K562 (cell line): Measurements from ENCODE around the gene MEGF11. TPM values are rescaled to one million over a fixed set of nuclear protein-coding genes. Genes with fewer than 3 reads are reported as not detected.

Experiments used
- ARNT ChIP-seq, 2 experiments: fragments of 450-650 bp; IDR thresholded peaks; 2 replicates each; pipeline ENCODE4 v1.6.1; 2016; ENCODE audit warnings: mild to moderate bottlenecking in 1 of 2
- BHLHE40 ChIP-seq: IDR thresholded peaks from 2 replicates; pipeline ENCODE4 v1.6.1; 2011; ENCODE audit warnings: low read length, improper control_type of control experiment
- HMG20A ChIP-seq: fragments of 450-650 bp; formaldehyde crosslinking; conservative IDR thresholded peaks from 2 replicates; pipeline ENCODE4 v1.4.0; 2020; ENCODE audit warnings: mild to moderate bottlenecking, mixed read lengths
- NCOR1 ChIP-seq: fragments of 450-650 bp; IDR thresholded peaks from 2 replicates; pipeline ENCODE4 v1.6.1; 2016; ENCODE audit warnings: mild to moderate bottlenecking, moderate library complexity
- PHF8 ChIP-seq: fragments of 200-600 bp; sonication (generic); IDR thresholded peaks from 2 replicates; pipeline ENCODE4 v1.6.1; 2012; ENCODE audit warnings: mixed run types, mild to moderate bottlenecking, inconsistent platforms, low read length, moderate library complexity, borderline replicate concordance
- PRMT5 ChIP-seq: sonication (generic); formaldehyde crosslinking; IDR thresholded peaks from 2 replicates; pipeline ENCODE4 v1.5.0; 2020; ENCODE audit warnings: missing genetic modification reagents
- YBX1 ChIP-seq: fragments of 450-650 bp; IDR thresholded peaks from 2 replicates; pipeline ENCODE4 v1.7.1; 2016; ENCODE audit warnings: mild to moderate bottlenecking
- ZNF253 ChIP-seq: fragments of 250-450 bp; sonication (Bioruptor Pico); conservative IDR thresholded peaks from 2 replicates; pipeline ENCODE4 v1.6.1; 2021; ENCODE audit warnings: mild to moderate bottlenecking
- ZNF75A ChIP-seq: fragments of 450-650 bp; formaldehyde crosslinking; IDR thresholded peaks from 2 replicates; pipeline ENCODE4 v1.4.0; 2020; ENCODE audit warnings: mild to moderate bottlenecking
- polyA plus RNA-seq, 8 experiments: library from polyadenylated mRNA; depleted of rRNA in 4 of 8; stranded (reverse) in 5 of 8; unstranded in 3 of 8; fragments of >200 nt; fragmentation: Nextera tagmentation in 2 of 8; fragmentation: Illumina TruSeq in 1 of 8; extraction: Ambion mirVana in 2 of 8; extraction: Trizol in 1 of 8; gene quantifications; 2 replicates each; pipeline versions ENCODE4 v1.2.1 to v1.2.3, GENCODE V29; 2011 to 2014; ENCODE audit warnings: inconsistent platforms in 1 of 8, missing spikeins in 1 of 8
- total RNA-seq, 7 experiments: library from RNA; depleted of rRNA in 6 of 7; stranded (reverse); fragments of >200 nt in 6 of 7; fragmentation: Illumina TruSeq in 2 of 7; extraction: Trizol in 2 of 7; gene quantifications; 2 replicates each; pipeline versions ENCODE4 v1.2.1 to v1.2.3, GENCODE V29; 2011 to 2021; ENCODE audit warnings: low replicate concordance in 1 of 7
- TF ChIP-seq, protein P1 (sequence below): IDR thresholded peaks from 3 replicates; pipeline ENCODE4 v1.6.1; 2011; ENCODE audit warnings: borderline replicate concordance, mild to moderate bottlenecking, moderate library complexity; ENCODE audit not compliant: insufficient read length; ENCODE audit errors: extremely low read depth
- TF ChIP-seq, protein P2 (sequence below): fragments of 450-650 bp; IDR thresholded peaks from 2 replicates; pipeline ENCODE4 v1.6.1; 2016; ENCODE audit warnings: antibody characterized with exemption
- TF ChIP-seq, protein P3 (sequence below): sonication (generic); formaldehyde crosslinking; IDR thresholded peaks from 2 replicates; pipeline ENCODE4 v1.8.0; 2023; ENCODE audit warnings: mild to moderate bottlenecking, missing genetic modification reagents
- TF ChIP-seq, protein P4 (sequence below), 2 experiments: IDR thresholded peaks; 2 replicates each; pipeline ENCODE4 v1.6.1; 2012; ENCODE audit warnings: improper control_type of control experiment in 2 of 2, low read depth in 2 of 2, low read length in 2 of 2, borderline replicate concordance in 1 of 2
- TF ChIP-seq, protein P5 (sequence below): fragments of 450-650 bp; formaldehyde crosslinking; IDR thresholded peaks from 2 replicates; pipeline ENCODE4 v1.4.0; 2022; ENCODE audit warnings: missing genetic modification characterization

Gene MEGF11
- total and polyA plus RNA-seq, 9 of the 15 experiments (the other 6 are each of a cell fraction or from before 2014, with no cell fraction given): 0.06 to 0.23 (median 0.20) TPM; not detected in 6

DNA sequence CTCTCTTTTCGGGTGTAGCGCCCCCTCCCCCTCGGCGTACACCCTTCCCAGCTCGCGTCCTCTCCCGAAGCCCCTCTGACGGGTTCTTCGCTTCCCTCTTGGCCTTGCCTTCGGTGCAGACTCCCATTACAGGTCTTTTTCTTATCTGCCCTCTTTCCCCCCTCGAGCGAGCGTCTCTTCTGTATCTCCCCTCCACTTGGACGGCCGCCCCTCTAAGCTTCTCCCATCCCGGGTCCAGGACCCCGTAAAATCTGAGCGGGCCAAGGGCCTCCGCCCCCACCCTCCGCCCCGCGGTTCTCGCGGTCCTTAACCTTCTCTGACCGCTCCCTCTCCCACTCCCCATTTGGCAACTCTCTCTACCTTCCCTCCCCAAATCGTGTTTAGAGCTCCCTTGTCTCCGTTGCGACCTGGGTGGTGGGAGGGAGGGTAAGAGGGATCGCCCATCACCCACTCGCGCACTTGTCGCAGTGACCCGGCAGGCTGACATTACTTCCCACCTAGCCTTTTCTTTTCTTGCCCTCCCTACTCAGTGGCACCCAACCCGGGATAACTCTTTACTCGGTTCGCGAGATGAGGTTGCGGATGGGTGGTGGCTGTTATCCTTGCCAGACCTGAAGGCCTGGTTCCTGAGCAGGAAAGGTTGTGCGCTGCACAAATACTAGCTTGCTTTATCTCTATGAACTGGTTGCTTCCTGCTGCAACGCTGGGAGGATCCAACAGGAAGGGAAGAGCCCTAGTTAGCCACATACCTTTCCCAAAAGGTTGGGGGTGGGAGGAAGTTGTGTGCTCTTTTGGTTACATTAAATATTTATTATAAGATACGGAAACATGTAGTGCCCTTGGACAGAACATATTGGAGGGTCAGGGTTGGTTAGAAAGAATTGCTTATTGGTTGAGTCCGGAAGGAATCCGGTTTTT lies 383.3 kb downstream of the MEGF11 start (continued):
- TF ChIP-seq, protein P1, sequence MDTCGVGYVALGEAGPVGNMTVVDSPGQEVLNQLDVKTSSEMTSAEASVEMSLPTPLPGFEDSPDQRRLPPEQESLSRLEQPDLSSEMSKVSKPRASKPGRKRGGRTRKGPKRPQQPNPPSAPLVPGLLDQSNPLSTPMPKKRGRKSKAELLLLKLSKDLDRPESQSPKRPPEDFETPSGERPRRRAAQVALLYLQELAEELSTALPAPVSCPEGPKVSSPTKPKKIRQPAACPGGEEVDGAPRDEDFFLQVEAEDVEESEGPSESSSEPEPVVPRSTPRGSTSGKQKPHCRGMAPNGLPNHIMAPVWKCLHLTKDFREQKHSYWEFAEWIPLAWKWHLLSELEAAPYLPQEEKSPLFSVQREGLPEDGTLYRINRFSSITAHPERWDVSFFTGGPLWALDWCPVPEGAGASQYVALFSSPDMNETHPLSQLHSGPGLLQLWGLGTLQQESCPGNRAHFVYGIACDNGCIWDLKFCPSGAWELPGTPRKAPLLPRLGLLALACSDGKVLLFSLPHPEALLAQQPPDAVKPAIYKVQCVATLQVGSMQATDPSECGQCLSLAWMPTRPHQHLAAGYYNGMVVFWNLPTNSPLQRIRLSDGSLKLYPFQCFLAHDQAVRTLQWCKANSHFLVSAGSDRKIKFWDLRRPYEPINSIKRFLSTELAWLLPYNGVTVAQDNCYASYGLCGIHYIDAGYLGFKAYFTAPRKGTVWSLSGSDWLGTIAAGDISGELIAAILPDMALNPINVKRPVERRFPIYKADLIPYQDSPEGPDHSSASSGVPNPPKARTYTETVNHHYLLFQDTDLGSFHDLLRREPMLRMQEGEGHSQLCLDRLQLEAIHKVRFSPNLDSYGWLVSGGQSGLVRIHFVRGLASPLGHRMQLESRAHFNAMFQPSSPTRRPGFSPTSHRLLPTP: no peak
- TF ChIP-seq ARNT (IDR thresholded peaks at IDR 0.05): no peak
- no peak for TF ChIP-seq ZNF75A (CRISPR knock-in tag)
- TF ChIP-seq, protein P2, sequence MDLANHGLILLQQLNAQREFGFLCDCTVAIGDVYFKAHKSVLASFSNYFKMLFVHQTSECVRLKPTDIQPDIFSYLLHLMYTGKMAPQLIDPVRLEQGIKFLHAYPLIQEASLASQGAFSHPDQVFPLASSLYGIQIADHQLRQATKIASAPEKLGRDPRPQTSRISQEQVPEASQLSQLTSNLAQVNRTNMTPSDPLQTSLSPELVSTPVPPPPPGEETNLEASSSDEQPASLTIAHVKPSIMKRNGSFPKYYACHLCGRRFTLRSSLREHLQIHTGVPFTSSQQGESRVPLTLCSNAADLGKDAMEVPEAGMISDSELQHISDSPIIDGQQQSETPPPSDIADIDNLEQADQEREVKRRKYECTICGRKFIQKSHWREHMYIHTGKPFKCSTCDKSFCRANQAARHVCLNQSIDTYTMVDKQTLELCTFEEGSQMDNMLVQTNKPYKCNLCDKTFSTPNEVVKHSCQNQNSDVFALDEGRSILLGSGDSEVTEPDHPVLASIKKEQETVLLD: no peak; the same call in 1 of the 2 replicates
- TF ChIP-seq HMG20A (CRISPR knock-in tag): no peak
- TF ChIP-seq, protein P3, sequence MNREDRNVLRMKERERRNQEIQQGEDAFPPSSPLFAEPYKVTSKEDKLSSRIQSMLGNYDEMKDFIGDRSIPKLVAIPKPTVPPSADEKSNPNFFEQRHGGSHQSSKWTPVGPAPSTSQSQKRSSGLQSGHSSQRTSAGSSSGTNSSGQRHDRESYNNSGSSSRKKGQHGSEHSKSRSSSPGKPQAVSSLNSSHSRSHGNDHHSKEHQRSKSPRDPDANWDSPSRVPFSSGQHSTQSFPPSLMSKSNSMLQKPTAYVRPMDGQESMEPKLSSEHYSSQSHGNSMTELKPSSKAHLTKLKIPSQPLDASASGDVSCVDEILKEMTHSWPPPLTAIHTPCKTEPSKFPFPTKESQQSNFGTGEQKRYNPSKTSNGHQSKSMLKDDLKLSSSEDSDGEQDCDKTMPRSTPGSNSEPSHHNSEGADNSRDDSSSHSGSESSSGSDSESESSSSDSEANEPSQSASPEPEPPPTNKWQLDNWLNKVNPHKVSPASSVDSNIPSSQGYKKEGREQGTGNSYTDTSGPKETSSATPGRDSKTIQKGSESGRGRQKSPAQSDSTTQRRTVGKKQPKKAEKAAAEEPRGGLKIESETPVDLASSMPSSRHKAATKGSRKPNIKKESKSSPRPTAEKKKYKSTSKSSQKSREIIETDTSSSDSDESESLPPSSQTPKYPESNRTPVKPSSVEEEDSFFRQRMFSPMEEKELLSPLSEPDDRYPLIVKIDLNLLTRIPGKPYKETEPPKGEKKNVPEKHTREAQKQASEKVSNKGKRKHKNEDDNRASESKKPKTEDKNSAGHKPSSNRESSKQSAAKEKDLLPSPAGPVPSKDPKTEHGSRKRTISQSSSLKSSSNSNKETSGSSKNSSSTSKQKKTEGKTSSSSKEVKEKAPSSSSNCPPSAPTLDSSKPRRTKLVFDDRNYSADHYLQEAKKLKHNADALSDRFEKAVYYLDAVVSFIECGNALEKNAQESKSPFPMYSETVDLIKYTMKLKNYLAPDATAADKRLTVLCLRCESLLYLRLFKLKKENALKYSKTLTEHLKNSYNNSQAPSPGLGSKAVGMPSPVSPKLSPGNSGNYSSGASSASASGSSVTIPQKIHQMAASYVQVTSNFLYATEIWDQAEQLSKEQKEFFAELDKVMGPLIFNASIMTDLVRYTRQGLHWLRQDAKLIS (CRISPR knock-in tag): no peak
- TF ChIP-seq YBX1: no peak
- no peak for TF ChIP-seq PRMT5 (CRISPR knock-in tag)
- TF ChIP-seq, protein P4, sequence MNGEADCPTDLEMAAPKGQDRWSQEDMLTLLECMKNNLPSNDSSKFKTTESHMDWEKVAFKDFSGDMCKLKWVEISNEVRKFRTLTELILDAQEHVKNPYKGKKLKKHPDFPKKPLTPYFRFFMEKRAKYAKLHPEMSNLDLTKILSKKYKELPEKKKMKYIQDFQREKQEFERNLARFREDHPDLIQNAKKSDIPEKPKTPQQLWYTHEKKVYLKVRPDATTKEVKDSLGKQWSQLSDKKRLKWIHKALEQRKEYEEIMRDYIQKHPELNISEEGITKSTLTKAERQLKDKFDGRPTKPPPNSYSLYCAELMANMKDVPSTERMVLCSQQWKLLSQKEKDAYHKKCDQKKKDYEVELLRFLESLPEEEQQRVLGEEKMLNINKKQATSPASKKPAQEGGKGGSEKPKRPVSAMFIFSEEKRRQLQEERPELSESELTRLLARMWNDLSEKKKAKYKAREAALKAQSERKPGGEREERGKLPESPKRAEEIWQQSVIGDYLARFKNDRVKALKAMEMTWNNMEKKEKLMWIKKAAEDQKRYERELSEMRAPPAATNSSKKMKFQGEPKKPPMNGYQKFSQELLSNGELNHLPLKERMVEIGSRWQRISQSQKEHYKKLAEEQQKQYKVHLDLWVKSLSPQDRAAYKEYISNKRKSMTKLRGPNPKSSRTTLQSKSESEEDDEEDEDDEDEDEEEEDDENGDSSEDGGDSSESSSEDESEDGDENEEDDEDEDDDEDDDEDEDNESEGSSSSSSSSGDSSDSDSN (IDR thresholded peaks at IDR 0.05; ENCODE audit: borderline replicate concordance in 1 of 2, low read depth in 2 of 2, low read length in 2 of 2): peak in 1 of 2 experiments; percentile 70; a peak in 2 of 4 replicates
- TF ChIP-seq ZNF253: no peak
- no peak for TF ChIP-seq NCOR1
- TF ChIP-seq, protein P5, sequence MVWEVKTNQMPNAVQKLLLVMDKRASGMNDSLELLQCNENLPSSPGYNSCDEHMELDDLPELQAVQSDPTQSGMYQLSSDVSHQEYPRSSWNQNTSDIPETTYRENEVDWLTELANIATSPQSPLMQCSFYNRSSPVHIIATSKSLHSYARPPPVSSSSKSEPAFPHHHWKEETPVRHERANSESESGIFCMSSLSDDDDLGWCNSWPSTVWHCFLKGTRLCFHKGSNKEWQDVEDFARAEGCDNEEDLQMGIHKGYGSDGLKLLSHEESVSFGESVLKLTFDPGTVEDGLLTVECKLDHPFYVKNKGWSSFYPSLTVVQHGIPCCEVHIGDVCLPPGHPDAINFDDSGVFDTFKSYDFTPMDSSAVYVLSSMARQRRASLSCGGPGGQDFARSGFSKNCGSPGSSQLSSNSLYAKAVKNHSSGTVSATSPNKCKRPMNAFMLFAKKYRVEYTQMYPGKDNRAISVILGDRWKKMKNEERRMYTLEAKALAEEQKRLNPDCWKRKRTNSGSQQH: no peak
- TF ChIP-seq PHF8: 0 out of 2 replicates have a peak, but pooled peaks have one; percentile 16
- no peak for TF ChIP-seq BHLHE40
